ENCODE results near the gene CST7. TPM values are rescaled to one million over a fixed set of nuclear protein-coding genes. Genes with fewer than 3 reads are reported as not detected.

CST7 gene
- polyA plus RNA-seq, 1 experiment, result not detected

Small RNA genes within 50 kb of the gene (small RNA-seq; reads per million reads assigned to genes)
- not detected for gene RNU6-1257P (ENCODE audit: insufficient read length, low read depth, low replicate concordance)

Other genes starting within 250 kb of the CST7 start
- gene APMAP, start 43.5 kb downstream of the CST7 start, polyA plus RNA-seq (2011; rRNA removed), result 75.8 and 76.2 TPM in 2 replicates
- 3.6 and 6.3 TPM in 2 replicates for gene ACSS1, start 108.9 kb downstream of the CST7 start, polyA plus RNA-seq (2011; rRNA removed)
- gene VSX1, start 132.9 kb downstream of the CST7 start, polyA plus RNA-seq (2011; rRNA removed), result not detected in 2 replicates
- 53.1 and 70.8 TPM in 2 replicates for gene ENTPD6, start 246.4 kb downstream of the CST7 start, polyA plus RNA-seq (2011; rRNA removed)

Measured in BJ (cell line).